GM21526 (cell line): ENCODE measurements around the gene HOXC4.
A peak's percentile ranks its signal among the peaks of the same experiment; 100 is the strongest.

Source experiments
- ATAC-seq: cut with Tn5 transposase; IDR thresholded peaks from one replicate; pipeline ENCODE4 v1.9.1; 2021; ENCODE audit warnings: moderate library complexity; ENCODE audit not compliant: unreplicated experiment, low FRiP score

Gene HOXC4

GRCh38 chr12:54015018-54015931, 38.4 kb upstream of the HOXC4 start:
- ATAC-seq: no peak

DNA sequence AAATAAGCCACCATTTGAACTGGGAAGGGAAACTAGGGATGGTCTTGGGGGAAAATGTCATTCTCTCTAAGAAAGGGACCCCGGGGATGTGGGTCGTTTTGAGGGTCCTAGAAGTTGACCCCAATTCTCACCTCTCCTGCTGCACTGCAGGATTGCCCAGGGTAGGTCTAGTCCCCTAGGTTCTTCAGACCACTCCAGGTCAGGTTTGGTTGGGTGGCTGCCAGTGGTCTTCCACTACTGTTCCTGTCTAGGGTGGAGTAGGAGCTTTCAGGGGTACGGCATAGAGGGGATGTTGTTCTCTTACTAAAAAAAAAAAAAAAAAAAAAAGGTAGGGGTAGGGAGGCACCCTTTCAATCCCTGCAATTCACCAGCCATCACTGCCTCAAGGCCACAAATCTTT, 37.6 kb upstream of the HOXC4 start:
- ATAC-seq: no peak

DNA sequence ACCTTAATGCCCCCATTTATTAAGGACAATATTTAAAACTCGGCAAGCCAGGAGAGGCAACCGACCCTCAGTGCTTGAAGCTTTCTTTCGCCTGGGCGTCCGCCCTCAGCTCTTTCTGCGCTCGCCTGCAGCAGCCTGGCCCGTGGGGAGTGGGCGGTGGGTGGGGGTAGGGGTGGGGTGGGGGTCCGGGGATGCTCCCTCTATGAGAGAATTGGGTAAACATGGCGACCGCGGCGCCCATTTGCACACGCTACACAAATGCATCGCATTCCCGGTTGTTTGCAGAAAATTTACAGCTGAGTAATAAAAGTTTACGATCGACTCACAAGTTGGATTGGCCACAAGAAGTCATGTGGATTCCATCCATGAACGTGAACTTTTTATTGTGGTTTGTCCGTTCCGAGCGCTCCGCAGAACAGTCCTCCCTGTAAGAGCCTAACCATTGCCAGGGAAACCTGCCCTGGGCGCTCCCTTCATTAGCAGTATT, 37.1 kb upstream of the HOXC4 start:
- no peak for ATAC-seq

DNA sequence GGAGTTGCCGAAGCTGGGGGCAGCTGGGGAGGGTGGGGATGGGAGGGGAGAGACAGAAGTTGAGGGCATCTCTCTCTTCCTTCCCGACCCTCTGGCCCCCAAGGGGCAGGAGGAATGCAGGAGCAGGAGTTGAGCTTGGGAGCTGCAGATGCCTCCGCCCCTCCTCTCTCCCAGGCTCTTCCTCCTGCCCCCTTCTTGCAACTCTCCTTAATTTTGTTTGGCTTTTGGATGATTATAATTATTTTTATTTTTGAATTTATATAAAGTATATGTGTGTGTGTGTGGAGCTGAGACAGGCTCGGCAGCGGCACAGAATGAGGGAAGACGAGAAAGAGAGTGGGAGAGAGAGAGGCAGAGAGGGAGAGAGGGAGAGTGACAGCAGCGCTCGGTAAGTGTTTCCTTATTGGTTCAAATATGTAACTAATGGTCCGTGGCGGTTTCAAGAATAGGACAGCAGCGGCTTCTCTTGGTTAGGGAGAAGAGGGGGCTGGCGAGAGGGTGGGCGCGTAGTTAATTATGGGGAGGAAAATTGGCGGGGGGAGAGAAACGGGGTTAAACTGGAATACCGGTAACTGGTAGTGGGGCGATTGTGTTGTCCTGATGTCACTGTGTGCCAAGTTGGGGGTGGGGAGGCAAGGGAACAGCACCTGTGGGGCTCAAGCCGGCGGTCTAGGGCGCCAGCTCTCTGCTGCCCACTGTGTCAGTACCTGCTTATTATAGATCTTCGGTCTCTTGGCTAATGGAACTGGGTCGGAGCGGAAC, 36.4 kb upstream of the HOXC4 start:
- peak; percentile 25 for ATAC-seq

DNA sequence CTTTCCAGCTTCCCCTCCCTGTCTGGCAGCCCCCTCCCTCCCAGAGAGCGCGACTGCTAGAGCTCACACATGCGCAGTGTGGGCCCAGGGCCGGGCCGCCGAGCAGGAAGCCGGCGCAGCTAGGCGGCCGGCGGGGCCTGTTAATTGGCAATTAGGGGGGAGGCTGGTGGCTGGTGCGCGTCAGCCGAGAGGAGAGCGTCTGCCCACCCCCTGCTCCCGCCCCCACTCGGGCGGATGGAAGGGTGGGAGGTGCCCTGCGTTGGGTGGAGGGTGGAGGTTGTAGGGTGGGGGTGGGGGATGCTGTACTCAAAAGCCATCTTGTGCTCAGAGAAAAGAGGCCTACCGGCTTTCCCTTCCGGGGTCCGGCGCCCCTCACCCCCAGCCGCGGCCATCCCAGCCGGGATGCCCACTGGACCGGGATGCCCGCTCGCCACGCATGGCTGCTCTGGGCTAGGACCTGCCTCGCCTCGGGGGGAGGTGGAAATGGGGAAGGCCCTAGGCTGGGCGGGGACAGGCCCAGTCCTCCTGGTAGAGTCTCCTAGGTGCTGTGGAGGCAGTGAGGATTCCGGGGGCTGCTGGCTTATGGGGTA, 35.7 kb upstream of the HOXC4 start:
- ATAC-seq: peak; percentile 75

DNA sequence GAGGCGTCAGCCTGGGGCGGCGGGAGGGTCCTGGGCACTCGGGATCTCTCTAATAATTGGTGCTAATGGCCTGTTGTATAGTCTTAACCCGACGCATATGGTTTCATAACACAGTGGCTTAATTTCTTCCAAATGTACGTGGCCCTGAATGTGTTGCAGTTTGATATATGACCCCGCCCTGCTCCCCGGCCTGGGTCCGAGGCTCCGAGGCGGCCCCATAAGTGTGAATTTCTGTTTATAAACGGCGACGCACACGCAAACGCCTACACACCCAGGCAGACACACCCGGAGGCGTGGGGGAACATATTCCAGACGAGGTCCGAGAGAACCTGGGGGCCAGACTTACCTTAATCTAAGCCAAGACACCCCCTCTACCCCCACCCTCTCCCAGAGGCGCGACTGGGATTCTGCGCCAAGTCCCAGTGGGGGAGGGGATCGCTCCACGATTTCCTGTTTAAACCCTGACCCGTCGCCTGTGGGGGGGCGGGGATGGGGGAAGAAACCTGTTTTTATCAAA, 35.1 kb upstream of the HOXC4 start:
- ATAC-seq: no peak

DNA sequence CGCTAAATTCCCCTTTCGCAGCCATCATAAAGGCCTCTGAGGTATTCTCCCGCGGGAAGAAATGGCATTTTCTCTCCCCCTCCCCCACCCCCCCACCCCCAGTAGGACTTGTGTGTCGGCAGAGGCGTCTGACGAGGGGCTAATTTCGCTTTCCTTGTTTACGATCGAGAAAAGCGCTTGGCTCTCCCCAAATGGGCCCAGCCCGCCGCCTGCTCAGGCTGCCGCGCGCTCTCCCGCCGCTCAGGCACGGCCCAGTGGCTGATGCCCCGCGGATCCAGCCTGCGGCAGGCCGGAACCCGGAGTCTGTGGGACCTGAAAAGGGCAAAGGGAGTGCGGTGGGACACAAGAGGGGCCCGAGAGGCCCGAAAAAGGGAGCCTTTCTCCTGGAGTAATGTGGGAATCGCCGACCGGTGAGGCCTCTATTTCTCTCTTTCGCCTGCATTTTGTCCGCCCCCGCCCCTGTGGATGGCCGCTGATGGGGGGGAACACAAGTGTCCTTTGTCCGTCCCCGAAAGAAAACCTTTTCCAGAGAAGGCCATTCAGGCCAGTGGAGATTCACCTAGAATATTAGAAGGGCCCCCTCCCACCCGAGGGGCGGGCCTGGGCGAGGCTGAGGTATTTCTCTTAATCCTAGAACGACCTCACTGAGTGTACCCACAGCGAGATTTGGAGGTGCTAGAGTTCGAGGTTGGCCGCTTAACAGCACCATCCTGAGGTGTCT, 34.4 kb upstream of the HOXC4 start:
- ATAC-seq: no peak

DNA sequence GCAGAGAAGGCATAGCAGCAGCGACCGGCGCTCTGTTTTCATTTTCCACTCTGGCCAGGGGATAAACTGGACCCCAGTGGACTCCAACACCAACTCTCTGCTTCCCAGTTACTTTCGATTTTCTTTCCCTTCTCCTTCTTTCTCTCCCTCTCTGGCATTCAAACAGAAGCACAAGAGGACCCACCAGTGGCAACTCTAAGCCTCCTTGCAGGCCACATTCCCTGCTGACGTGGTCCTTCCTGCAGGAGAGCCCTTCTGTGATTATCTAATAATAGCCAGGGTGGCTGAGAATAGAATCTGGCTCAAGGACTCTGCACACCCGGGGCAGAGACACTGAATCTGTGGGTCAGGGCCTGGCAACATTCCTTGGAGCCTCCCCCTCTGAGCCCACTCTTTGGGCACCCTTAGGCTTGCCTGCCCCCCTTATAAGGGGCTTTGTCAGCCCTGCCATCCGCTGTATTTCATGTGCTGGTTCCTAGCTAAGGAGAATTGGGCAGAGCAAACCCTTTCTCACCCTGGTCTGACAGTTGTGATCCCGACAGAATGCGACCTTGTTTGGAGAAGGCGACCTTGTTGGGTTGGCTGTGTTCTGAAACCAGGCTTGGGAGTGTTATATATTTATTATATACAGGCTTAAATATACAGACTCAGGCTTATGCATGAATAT, 33.6 kb upstream of the HOXC4 start:
- no peak for ATAC-seq

GRCh38 chr12:54020591-54021405, 32.8 kb upstream of the HOXC4 start:
- no peak for ATAC-seq

DNA sequence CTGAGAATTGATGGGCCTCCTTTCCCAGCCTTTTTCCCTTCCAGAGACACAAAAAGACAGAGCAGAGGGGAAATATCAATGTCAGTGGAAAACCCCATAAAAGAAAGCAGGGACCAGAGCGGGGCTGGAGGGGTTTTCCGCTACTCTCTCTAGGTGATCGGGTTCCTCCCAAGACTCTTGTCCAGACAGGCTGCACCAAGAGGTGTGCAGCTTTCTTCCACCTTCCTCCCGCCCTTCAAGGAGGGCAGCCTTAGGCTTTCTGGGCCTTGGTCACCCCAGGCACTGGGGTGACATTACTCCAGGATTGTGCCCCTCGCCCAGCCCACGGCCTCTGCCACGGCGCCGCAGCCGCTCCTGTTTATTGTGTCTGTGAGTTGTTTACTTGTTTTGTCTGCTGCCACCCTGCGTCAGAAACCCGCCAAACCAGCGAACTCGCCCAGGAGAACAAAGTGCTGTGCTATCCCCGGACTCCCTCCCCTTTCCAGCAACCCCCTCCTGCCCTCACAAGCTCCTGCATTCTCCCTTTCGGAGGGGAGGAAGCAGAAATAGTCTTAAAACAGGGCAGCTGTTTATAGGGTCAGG, 32.1 kb upstream of the HOXC4 start:
- no peak for ATAC-seq

DNA sequence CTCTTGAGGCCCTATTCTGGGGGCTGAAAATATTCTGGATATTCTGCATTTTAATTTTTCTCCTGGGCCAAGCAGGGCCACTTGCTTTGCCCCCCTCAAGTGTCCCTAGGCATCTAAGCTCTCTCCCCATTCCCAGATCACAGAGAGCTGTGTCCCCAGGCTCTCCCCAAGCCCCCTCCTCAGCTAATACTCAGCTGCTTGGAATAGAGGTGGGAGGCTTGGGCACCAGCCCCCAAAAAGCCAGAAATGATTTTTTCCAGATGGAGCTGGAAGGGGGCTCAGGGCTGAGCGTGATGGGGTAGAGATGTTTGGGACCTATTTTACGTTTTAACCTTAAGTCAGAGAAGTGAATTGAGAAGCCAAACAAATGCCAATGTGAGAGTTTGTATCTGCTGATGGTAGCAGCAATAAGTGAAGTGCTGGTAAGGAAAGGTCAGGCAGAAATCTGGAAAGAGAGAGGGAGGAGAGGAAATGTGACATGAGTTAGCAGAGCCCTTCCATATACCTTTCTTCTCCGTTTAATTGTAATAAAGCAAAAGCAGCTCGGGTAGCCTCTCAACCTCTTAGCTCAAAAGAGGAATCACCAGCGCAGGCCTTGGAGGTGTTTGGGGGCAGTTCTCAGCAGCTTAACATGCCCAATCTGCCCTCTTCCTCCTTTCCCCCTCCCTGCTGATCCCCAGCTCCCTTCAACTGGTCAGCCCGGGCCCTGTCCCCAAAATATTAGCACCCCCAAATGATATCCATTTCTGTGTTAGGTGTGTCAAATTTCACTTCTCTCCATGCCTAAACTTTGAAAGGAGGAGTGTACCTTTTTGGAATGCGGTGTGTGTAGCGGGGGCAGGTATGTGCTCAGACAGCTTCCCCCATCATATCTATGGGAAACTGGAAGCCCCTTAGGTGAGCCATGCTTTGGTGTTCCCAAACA, 30.4 kb upstream of the HOXC4 start:
- no peak for ATAC-seq

DNA sequence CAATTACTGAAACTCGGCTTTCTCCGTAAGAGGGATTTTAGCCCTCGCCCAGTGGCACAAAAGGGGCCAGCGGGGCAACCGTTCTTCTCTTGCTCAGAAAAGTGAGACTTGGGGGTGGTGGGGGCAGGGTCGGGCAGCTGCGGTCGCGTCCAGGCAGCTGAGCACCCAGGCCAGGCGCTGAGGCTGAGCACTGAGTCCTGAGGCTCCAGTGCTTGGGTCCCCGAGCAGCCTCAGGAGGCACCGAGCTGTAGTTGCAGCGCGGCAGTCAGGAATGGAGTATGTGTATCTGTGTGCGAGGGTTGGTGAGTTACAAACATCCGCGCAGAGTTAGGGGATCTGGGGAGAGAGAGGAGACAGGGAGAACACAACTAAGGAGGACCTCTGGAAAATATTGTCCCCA, 29.5 kb upstream of the HOXC4 start:
- ATAC-seq: no peak

DNA sequence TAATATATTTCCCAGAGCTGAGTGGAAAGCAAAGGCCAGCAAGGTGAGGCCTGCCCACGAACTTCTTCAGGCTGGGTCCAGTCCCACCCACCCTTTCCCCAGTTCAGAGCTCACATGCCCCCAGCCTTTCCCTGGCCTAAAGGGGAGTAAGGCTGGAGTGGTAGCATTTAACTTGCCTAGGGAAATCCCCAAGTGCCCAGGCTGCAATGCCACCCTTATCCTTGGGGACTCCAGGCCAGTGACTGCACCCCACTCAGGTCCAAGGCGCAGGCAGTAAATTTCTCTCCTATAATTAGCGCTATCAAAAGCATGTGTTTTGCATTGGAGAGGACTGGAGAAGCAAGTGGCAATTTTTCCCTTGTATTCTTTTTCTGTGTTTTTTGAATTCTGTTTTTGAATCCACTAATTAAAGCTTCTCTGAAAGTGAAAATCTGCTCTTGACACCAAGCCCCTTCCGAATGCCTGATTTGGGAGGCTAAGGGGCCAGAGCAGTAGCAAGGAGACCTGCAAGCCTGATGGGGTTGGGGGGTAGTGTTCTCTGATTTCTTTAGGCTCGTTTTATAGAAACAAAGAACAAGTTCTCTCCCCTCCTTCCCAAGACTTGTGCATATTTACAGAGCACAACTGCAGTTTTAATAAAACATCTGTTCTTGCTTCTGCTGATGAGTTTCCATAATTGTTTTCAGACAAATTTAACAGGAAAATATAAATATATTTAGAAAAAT, 28.9 kb upstream of the HOXC4 start:
- no peak for ATAC-seq

DNA sequence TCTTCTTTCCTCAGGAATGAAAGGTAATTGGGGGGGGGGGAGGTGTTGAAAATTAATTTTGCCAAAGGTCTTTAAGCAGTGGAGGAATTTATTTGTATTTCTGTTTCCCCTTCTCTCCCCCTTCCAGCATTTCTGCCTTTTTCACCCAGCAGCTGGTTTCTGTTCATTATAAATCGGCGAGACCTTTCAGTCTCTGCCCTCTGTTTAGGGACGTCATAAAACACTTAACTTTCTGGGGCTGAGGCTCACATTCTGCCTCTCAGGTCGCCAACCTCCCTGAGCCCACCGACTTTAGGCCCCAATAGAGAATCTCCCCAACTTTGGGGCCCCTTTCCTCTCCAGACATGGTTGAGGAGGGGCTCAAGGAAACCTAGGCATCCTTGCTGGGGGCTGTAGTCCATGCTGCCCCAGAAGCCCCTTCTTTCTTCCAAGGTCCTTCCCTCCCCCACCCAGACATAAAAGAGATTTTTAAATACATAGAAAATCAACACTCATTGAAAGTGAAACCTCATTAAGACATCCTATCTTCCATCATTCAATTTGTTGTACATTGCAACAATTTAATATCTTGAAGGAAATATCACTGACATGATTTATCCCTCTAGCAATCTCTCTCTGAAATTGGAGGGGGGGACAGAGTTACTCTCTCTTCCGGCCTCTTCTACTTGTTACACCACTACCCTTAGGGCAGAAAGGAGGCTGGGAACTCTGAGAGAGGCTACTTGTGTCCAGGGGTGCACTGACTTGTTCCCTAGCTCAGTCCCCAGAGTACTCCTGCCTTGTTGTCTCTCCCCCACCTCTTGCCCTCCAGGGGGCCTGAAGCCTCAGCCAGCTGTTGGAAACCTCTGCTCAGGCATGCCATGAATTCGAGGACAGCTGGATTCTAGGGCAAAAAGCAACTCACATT, 27.9 kb upstream of the HOXC4 start:
- ATAC-seq: no peak

- ATAC-seq: no peak
Observed at GRCh38 chr12:54026640-54027441, 26.8 kb upstream of the HOXC4 start.
